ENCODE data around the gene CNTFR.

Gene CNTFR

DNA sequence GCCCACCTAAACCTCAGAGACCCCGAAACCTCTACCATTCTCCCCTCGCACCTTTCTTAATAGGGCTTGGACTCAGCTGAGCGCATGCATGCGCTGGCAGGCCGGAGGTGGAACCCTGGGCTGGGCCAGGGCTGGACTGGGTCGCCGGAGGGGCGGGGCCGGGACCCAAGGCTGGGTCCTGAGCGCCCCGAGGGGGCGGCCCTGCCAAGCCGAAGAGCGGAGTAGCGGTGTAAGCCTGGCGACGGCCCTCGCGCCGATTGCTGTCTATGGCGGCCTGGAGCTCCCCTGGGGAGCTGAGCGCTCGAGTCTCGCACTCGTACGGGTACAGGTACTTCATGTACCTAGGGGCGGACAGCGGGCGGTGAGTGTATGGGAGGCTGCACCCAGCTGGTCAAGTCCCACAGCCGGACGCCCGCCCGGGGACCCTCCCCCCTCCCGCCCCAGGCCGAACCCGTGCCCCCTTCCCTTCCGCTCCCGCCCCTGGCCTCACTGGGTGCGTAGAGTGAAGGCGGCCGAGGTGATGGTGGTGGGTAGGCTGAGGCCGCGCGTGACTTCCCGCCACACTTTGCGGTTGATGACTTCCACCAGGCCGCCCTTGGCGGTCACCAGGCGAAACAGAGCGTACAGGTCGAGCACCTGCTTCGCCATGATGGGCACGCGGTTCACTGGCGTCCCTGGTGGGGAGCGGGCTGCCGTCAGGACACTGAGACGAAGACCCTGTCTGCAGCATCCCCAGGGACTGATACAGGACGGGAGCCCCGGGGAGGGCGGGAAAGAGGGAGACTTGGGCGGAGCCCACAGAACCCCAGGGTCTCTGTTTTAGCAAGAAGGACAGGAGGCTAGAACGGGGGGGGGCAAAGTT lies 34.1 kb upstream of the CNTFR start:
- no peak for TF ChIP-seq CTCF (IDR thresholded peaks at IDR 0.05; ENCODE audit: low read depth, low read length)
- Histone ChIP-seq H3K9me3 (no peaks in the 10 kb centered on the region), H3K27me3 (peaks cover 25% of the 10 kb centered on the region), H3K4me3 (ENCODE audit: low read depth, low read length) (no peak overlapping the region), H3K36me3 (no peaks in the 10 kb centered on the region), H3K4me1 (no peaks in the 10 kb centered on the region; the same call in none of the 2 replicates)
- no peak for DNase-seq

DNA sequence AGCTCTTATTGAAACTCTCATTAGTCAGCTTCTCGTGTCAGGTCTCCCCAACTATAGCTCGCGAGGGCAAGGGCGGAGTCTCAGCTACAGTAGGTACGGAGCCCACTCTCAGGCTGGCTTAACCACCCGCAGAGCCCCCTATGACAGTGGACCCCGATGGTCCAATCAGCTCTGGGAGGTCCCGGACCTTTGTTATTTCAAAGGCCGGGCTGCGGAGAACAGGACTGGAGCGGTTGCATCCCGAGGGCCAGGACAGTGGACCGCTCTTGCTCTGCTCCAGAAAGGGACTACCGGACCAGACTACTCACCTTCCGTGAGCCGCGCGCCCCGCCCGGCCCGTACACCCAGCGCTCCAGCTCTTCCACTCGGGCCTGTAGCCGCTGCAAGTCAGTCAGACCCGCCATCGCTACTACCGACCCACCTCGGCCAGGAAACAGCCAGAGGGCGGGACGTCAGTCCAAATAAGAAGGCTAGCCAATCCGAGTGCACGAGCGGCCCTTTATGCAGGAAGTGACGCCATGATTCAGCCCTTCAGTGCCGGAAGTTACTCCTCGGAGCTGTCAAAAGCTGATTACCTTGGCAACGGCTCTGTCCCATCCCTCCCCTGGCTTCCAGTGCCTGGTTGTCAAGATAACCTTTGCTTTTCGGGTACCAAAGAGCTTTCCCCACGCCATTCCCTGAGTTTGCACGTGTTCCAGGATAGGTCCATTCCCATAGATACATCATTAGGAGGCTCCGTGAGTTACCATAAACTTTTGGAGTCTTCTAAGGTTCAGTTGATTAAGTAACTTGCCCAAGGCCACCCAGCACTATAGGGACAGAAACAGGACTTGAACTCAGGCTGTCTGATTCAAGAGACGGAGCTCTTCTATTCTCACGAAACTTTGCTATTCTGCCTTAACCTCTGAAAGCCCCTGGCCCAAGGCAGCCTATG lies 30.8 kb upstream of the CNTFR start, which contains the start of gene DCTN3:
TSS of gene DCTN3 (minus strand) at position 435 of the 934 bp plus-strand sequence. CDS start at position 404, 31 bp downstream.
- TF ChIP-seq CTCF (IDR thresholded peaks at IDR 0.05; ENCODE audit: low read depth, low read length), result no peak
- Histone ChIP-seq H3K4me1 (no peaks in the 10 kb centered on the region; the same call in 1 of the 2 replicates), H3K4me3 (ENCODE audit: low read depth, low read length) (peak within 1 kb of the TSS; percentile 96), H3K36me3 (0 out of 2 replicates have a peak, but pooled peaks cover 3% of the 10 kb centered on the region), H3K9me3 (no peaks in the 10 kb centered on the region), H3K27me3 (no peaks in the 10 kb centered on the region)
- peak; percentile 94 for DNase-seq

DNA sequence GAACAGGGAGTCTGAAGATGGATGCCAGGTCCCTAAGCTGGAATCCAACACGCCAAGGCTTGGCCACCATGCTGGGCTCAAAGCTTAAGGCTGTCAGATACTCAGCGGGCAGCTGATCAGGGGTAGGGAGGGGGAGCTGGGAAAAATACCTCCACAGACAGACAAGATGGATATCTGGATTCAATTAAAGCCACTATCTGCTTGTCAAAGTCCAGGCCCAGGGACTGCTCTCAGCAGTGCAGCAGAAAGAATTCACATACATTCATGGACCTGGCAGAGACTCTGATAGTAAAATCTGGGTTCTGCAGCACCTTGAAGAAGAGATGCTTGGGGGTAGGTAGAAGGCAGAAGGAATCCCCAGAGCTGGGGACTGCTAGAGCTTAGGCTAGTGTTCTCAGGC lies 25.6 kb upstream of the CNTFR start:
- H3K36me3 ChIP-seq, result 0 out of 2 replicates have a peak, but pooled peaks cover 3% of the 10 kb centered on the region
- no peaks in the 10 kb centered on the region for H3K9me3 ChIP-seq
- no peak for DNase-seq

GRCh38 chr9:34612788-34613390 lies 23.4 kb upstream of the CNTFR start:
- DNase-seq, result peak; percentile 86
- TF ChIP-seq CTCF (IDR thresholded peaks at IDR 0.05; ENCODE audit: low read depth, low read length), result peak; percentile 92
- Histone ChIP-seq H3K9me3 (no peaks in the 10 kb centered on the region), H3K27me3 (no peaks in the 10 kb centered on the region), H3K4me1 (no peaks in the 10 kb centered on the region; the same call in 1 of the 2 replicates), H3K4me3 (ENCODE audit: low read depth, low read length) (peak overlapping the region; percentile 88), H3K36me3 (0 out of 2 replicates have a peak, but pooled peaks cover 3% of the 10 kb centered on the region)

More for the DNA sequence above, 25.6 kb upstream of the CNTFR start:
- Histone ChIP-seq H3K4me3 (ENCODE audit: low read depth, low read length) (no peak overlapping the region), H3K27me3 (no peaks in the 10 kb centered on the region), H3K4me1 (no peaks in the 10 kb centered on the region; the same call in 1 of the 2 replicates)
- TF ChIP-seq CTCF (IDR thresholded peaks at IDR 0.05; ENCODE audit: low read depth, low read length), result no peak

GRCh38 chr9:34611811-34612787 lies 22.6 kb upstream of the CNTFR start, which contains the start of gene RPP25L:
Gene RPP25L (minus strand): TSS chr9:34612097. CDS start chr9:34611296, 801 bp downstream.
- no peak for TF ChIP-seq CTCF (IDR thresholded peaks at IDR 0.05; ENCODE audit: low read depth, low read length)
- H3K4me3 ChIP-seq (ENCODE audit: low read depth, low read length), result peak within 1 kb of the TSS; percentile 88
- H3K27me3 ChIP-seq, result no peaks in the 10 kb centered on the region
- H3K36me3 ChIP-seq, result 0 out of 2 replicates have a peak, but pooled peaks cover under 1% of the 10 kb centered on the region
- peak; percentile 92 for DNase-seq
- no peaks in the 10 kb centered on the region for H3K9me3 ChIP-seq
- H3K4me1 ChIP-seq, result no peaks in the 10 kb centered on the region; the same call in 1 of the 2 replicates

All from BE2C (cell line).